Progenitor cell of endocrine pancreas (in vitro differentiated cells): ENCODE measurements around the gene RTP1. TPM values are rescaled to one million over a fixed set of nuclear protein-coding genes. Genes with fewer than 3 reads are reported as not detected.
A peak's percentile ranks its signal among the peaks of the same experiment; 100 is the strongest.
"Not testable (repeated sequence)": the region's sequence is repeated elsewhere in the genome, so short reads cannot be mapped to it uniquely, and the experiment has no call there.

ENCODE experiments used
- DNase-seq: peaks from one replicate; pipeline ENCODE4 v3.0.0; 2021; ENCODE audit warnings: low spot score; ENCODE audit not compliant: unreplicated experiment
- H3K27ac Mint-ChIP-seq: 2 replicates; pipeline ENCODE4 v1.8.0; 2021; ENCODE audit warnings: mild to moderate bottlenecking, moderate library complexity, mixed read lengths
- H3K27me3 Mint-ChIP-seq: 2 replicates; pipeline ENCODE4 v1.8.0; 2021; ENCODE audit warnings: mixed read lengths
- H3K36me3 Mint-ChIP-seq: 2 replicates; pipeline ENCODE4 v1.8.0; 2022; ENCODE audit warnings: mixed read lengths; ENCODE audit not compliant: insufficient read depth
- H3K4me1 Mint-ChIP-seq: 2 replicates; pipeline ENCODE4 v1.8.0; 2021; ENCODE audit warnings: low read depth, mixed read lengths
- H3K4me3 Mint-ChIP-seq: 2 replicates; pipeline ENCODE4 v1.8.0; 2021; ENCODE audit warnings: low read depth, mild to moderate bottlenecking, moderate library complexity, mixed read lengths
- H3K9me3 Mint-ChIP-seq: 2 replicates; pipeline ENCODE4 v1.8.0; 2021; ENCODE audit warnings: low read depth, mixed read lengths
- CTCF ChIP-seq: fragments of 200-600 bp; sonication (generic); IDR thresholded peaks from one replicate; pipeline ENCODE4 v1.5.0; 2021; ENCODE audit warnings: antibody characterized with exemption, mild to moderate bottlenecking; ENCODE audit not compliant: unreplicated experiment
- total RNA-seq: library from RNA; stranded (reverse); gene quantifications from 2 replicates; pipeline ENCODE4 v1.2.1, GENCODE V29; 2021

RTP1 gene
- total RNA-seq, 1 donor from 2014 or later = not detected

GRCh38 chr3:187198490-187198889 lies 1.2 kb downstream of the RTP1 start:
- peaks cover 39% of the 10 kb centered on the region for H3K27me3 Mint-ChIP-seq
- H3K27ac Mint-ChIP-seq = no peak overlapping the region
- H3K36me3 Mint-ChIP-seq = no peaks in the 10 kb centered on the region

GRCh38 chr3:187199463-187200050 lies 2.3 kb downstream of the RTP1 start:
- not testable (repeated sequence) for H3K36me3 Mint-ChIP-seq, H3K4me1 Mint-ChIP-seq, DNase-seq, H3K4me3 Mint-ChIP-seq, H3K9me3 Mint-ChIP-seq
- H3K27ac Mint-ChIP-seq = peak overlapping the region; percentile 53
- H3K27me3 Mint-ChIP-seq = peaks cover 36% of the 10 kb centered on the region

More at GRCh38 chr3:187198490-187198889, 1.2 kb downstream of the RTP1 start:
- no peaks in the 10 kb centered on the region for H3K9me3 Mint-ChIP-seq
- no peaks in the 10 kb centered on the region for H3K4me1 Mint-ChIP-seq
- TF ChIP-seq CTCF = no peak
- no peak for DNase-seq
- no peak overlapping the region for H3K4me3 Mint-ChIP-seq

- peaks cover 13% of the 10 kb centered on the region for H3K9me3 Mint-ChIP-seq
- H3K4me1 Mint-ChIP-seq = peaks cover 7% of the 10 kb centered on the region
- DNase-seq = no peak
- H3K4me3 Mint-ChIP-seq = no peak overlapping the region
- H3K27ac Mint-ChIP-seq = no peak overlapping the region
- H3K36me3 Mint-ChIP-seq = peaks cover 1% of the 10 kb centered on the region
- peaks cover 35% of the 10 kb centered on the region for H3K27me3 Mint-ChIP-seq
- no peak for TF ChIP-seq CTCF
Measured at GRCh38 chr3:187205683-187206082, 8.4 kb downstream of the RTP1 start.

GRCh38 chr3:187207062-187207461 lies 9.8 kb downstream of the RTP1 start:
- no peak for DNase-seq
- Mint-ChIP-seq H3K4me1 (peaks cover 14% of the 10 kb centered on the region), H3K9me3 (peaks cover 13% of the 10 kb centered on the region)

GRCh38 chr3:187207624-187208023 lies 10.3 kb downstream of the RTP1 start:
- H3K36me3 Mint-ChIP-seq = peaks cover 1% of the 10 kb centered on the region
- no peak overlapping the region for H3K4me3 Mint-ChIP-seq
- H3K9me3 Mint-ChIP-seq = peaks cover 13% of the 10 kb centered on the region
- H3K27ac Mint-ChIP-seq = no peak overlapping the region
- no peak for TF ChIP-seq CTCF
- peaks cover 14% of the 10 kb centered on the region for H3K4me1 Mint-ChIP-seq
- no peak for DNase-seq
- peaks cover 33% of the 10 kb centered on the region for H3K27me3 Mint-ChIP-seq

More at GRCh38 chr3:187207062-187207461, 9.8 kb downstream of the RTP1 start:
- Mint-ChIP-seq H3K4me3 (no peak overlapping the region), H3K27ac (no peak overlapping the region), H3K27me3 (peaks cover 33% of the 10 kb centered on the region), H3K36me3 (peaks cover 1% of the 10 kb centered on the region)
- TF ChIP-seq CTCF = no peak

GRCh38 chr3:187208159-187208558 lies 10.9 kb downstream of the RTP1 start:
- Mint-ChIP-seq H3K27ac (no peak overlapping the region), H3K4me1 (peaks cover 14% of the 10 kb centered on the region), H3K4me3 (no peak overlapping the region), H3K27me3 (peaks cover 33% of the 10 kb centered on the region), H3K9me3 (peaks cover 13% of the 10 kb centered on the region), H3K36me3 (peaks cover 1% of the 10 kb centered on the region)
- DNase-seq = no peak
- no peak for TF ChIP-seq CTCF
